CD4-positive, CD25-positive, alpha-beta regulatory T cell (primary cell): ENCODE measurements around the gene HLCS. TPM values are rescaled to one million over a fixed set of nuclear protein-coding genes. Genes with fewer than 3 reads are reported as not detected.
"Not testable (repeated sequence)": the region's sequence is repeated elsewhere in the genome, so short reads cannot be mapped to it uniquely, and the experiment has no call there.

Experiments used
- ATAC-seq, 2 donors: fragments of 150-1000 bp; cut with Tn5 transposase; one replicate each; pipeline ENCODE4 v1.10.0; 2021; ENCODE audit warnings: low read depth in 2 of 2, moderate number of reproducible peaks in 2 of 2, moderate library complexity in 1 of 2
- DNase-seq, 3 donors: peaks; one replicate each; pipeline versions ENCODE4 v3.0.0 to v3.0.0-alpha.2; 2012 to 2022; ENCODE audit warnings: mixed read lengths in 1 of 3
- H3K27ac ChIP-seq: one replicate; pipeline ENCODE4 v1.7.0; 2013; ENCODE audit warnings: mild to moderate bottlenecking, low read length; ENCODE audit not compliant: insufficient read depth, poor library complexity, severe bottlenecking
- H3K27me3 ChIP-seq: one replicate; pipeline ENCODE4 v1.7.0; 2013; ENCODE audit warnings: low read length; ENCODE audit not compliant: control insufficient read depth, insufficient read depth
- H3K36me3 ChIP-seq: one replicate; pipeline ENCODE4 v1.7.0; 2013; ENCODE audit warnings: mild to moderate bottlenecking, low read length, moderate library complexity; ENCODE audit not compliant: control insufficient read depth, insufficient read depth
- H3K4me1 ChIP-seq: 2 replicates; pipeline ENCODE4 v1.7.0; 2013; ENCODE audit warnings: mild to moderate bottlenecking, low read length; ENCODE audit not compliant: insufficient read depth, control insufficient read depth, poor library complexity, severe bottlenecking
- H3K4me3 ChIP-seq: one replicate; pipeline ENCODE4 v1.7.0; 2013; ENCODE audit warnings: low read depth, mild to moderate bottlenecking, low read length, moderate library complexity
- H3K9me3 ChIP-seq, 2 experiments: 1 replicate in 1 of 2; 2 replicates in 1 of 2; pipeline ENCODE4 v1.7.0; 2013; ENCODE audit warnings: low read length in 2 of 2, mild to moderate bottlenecking in 1 of 2, moderate library complexity in 1 of 2; ENCODE audit not compliant: control insufficient read depth in 2 of 2
- H3K27ac Mint-ChIP-seq, 3 donors: one replicate each; pipeline ENCODE4 v1.8.0; 2020 to 2022; ENCODE audit warnings: mild to moderate bottlenecking in 3 of 3, mixed read lengths in 3 of 3, moderate library complexity in 2 of 3
- H3K27me3 Mint-ChIP-seq: one replicate; pipeline ENCODE4 v1.8.0; 2022; ENCODE audit warnings: mild to moderate bottlenecking, mixed read lengths
- H3K36me3 Mint-ChIP-seq: one replicate; pipeline ENCODE4 v1.8.0; 2020; ENCODE audit warnings: mixed read lengths
- H3K4me1 Mint-ChIP-seq, 4 donors: one replicate each; pipeline ENCODE4 v1.8.0; 2020 to 2022; ENCODE audit warnings: mixed read lengths in 4 of 4, mild to moderate bottlenecking in 1 of 4
- H3K4me3 Mint-ChIP-seq, 4 donors: one replicate each; pipeline ENCODE4 v1.8.0; 2020 to 2022; ENCODE audit warnings: mild to moderate bottlenecking in 4 of 4, mixed read lengths in 4 of 4, moderate library complexity in 3 of 4
- H3K9me3 Mint-ChIP-seq, 7 donors: one replicate each; pipeline ENCODE4 v1.8.0; 2020 to 2022; ENCODE audit warnings: mixed read lengths in 7 of 7, mild to moderate bottlenecking in 3 of 7, moderate library complexity in 2 of 7
- polyA plus RNA-seq, 4 donors: library from polyadenylated mRNA; unstranded; fragments of 300-500 nt; fragmentation: Illumina TruSeq; gene quantifications; one replicate each; pipeline ENCODE4 v1.2.3, GENCODE V29; 2021
- total RNA-seq: library from RNA; stranded (reverse); gene quantifications from one replicate; pipeline ENCODE4 v1.2.3, GENCODE V29; 2022

HLCS gene
- total RNA-seq (13.6 TPM), polyA plus RNA-seq (10 to 100 TPM in 3 of 4 donors, 1 to 10 TPM in 1; 5.2 to 11.9 (median 10.6) TPM)

- peak within 1 kb of the TSS; percentile 69 for H3K27ac ChIP-seq
- no peaks in the 10 kb centered on the region for H3K27me3 ChIP-seq
- peaks cover 4% of the 10 kb centered on the region for H3K36me3 Mint-ChIP-seq
- peak; percentile 93 to 94 for ATAC-seq
- H3K4me1 ChIP-seq, result peaks cover 17% of the 10 kb centered on the region
- H3K27me3 Mint-ChIP-seq, result no peaks in the 10 kb centered on the region
- DNase-seq, result peak; percentile 69 to 82 (median 70)
- H3K9me3 ChIP-seq, result no peaks in the 10 kb centered on the region
- H3K9me3 Mint-ChIP-seq, result no peaks in the 10 kb centered on the region
- peak within 1 kb of the TSS; percentile 87 to 90 (median 89) for H3K4me3 Mint-ChIP-seq
- H3K4me1 Mint-ChIP-seq, result peaks cover 5 to 20% (median 9%) of the 10 kb centered on the region in 4 donors
- H3K27ac Mint-ChIP-seq, result peak within 1 kb of the TSS; percentile 85 to 96 (median 90)
- peak within 1 kb of the TSS; percentile 51 for H3K4me3 ChIP-seq
- H3K36me3 ChIP-seq, result no peaks in the 10 kb centered on the region
Observed at GRCh38 chr21:36966066-36966820, at the start of gene HLCS. TSS of gene HLCS (minus strand) at chr21:36966669. CDS start at chr21:36966638, 31 bp downstream.

GRCh38 chr21:37009740-37010341, 43.4 kb upstream of the HLCS start:
- DNase-seq (peak; percentile 45 to 80 (median 62)), ATAC-seq (peak; percentile 72 to 78)
- Mint-ChIP-seq H3K27ac (peak overlapping the region in 1 of 3 donors; percentile 57), H3K4me3 (peak overlapping the region in 3 of 4 donors; percentile 53 to 75 (median 57)), H3K36me3 (no peaks in the 10 kb centered on the region), H3K4me1 (peaks cover 2 to 18% (median 14%) of the 10 kb centered on the region in 4 donors), H3K9me3 (peaks cover 0 to 6% (median 0%) of the 10 kb centered on the region in 7 donors), H3K27me3 (peaks cover 69% of the 10 kb centered on the region)
- peaks cover 24% of the 10 kb centered on the region for H3K4me1 ChIP-seq
- no peaks in the 10 kb centered on the region for H3K36me3 ChIP-seq
- peaks cover 23% of the 10 kb centered on the region for H3K27me3 ChIP-seq
- peak overlapping the region; percentile 6 for H3K4me3 ChIP-seq
- no peaks in the 10 kb centered on the region for H3K9me3 ChIP-seq
- no peak overlapping the region for H3K27ac ChIP-seq

GRCh38 chr21:37008724-37009123, 42.3 kb upstream of the HLCS start:
- Histone ChIP-seq H3K27me3 (peaks cover 23% of the 10 kb centered on the region), H3K36me3 (no peaks in the 10 kb centered on the region), H3K9me3 (no peaks in the 10 kb centered on the region), H3K4me3 (no peak overlapping the region), H3K27ac (no peak overlapping the region), H3K4me1 (peaks cover 24% of the 10 kb centered on the region)
- H3K4me3 Mint-ChIP-seq, result no peak overlapping the region
- H3K27ac Mint-ChIP-seq, result no peak overlapping the region
- ATAC-seq, result no peak
- peaks cover 78% of the 10 kb centered on the region for H3K27me3 Mint-ChIP-seq
- H3K9me3 Mint-ChIP-seq, result peaks cover 0 to 4% (median 0%) of the 10 kb centered on the region in 7 donors
- DNase-seq, result no peak
- H3K4me1 Mint-ChIP-seq, result peaks cover 2 to 18% (median 14%) of the 10 kb centered on the region in 4 donors
- no peaks in the 10 kb centered on the region for H3K36me3 Mint-ChIP-seq

- Mint-ChIP-seq H3K4me3 (peak within 1 kb of the TSS in 3 of 4 donors; percentile 51 to 74 (median 52)), H3K4me1 (peaks cover 2 to 20% (median 14%) of the 10 kb centered on the region in 4 donors), H3K27ac (no peak within 1 kb of the TSS), H3K27me3 (peaks cover 62% of the 10 kb centered on the region), H3K9me3 (peaks cover 0 to 4% (median 0%) of the 10 kb centered on the region in 7 donors), H3K36me3 (no peaks in the 10 kb centered on the region)
- DNase-seq, result peak in 1 of 3 donors; percentile 35
- Histone ChIP-seq H3K27ac (no peak within 1 kb of the TSS), H3K4me3 (no peak within 1 kb of the TSS), H3K9me3 (no peaks in the 10 kb centered on the region), H3K27me3 (peaks cover 20% of the 10 kb centered on the region), H3K4me1 (peaks cover 24% of the 10 kb centered on the region), H3K36me3 (no peaks in the 10 kb centered on the region)
- peak in 1 of 2 donors; percentile 20 for ATAC-seq
Observed at GRCh38 chr21:37006486-37007291, 40.2 kb upstream of the HLCS start, which contains the start of gene RIPPLY3. TSS of gene RIPPLY3 (plus strand) at chr21:37006702. CDS start at chr21:37006773, 71 bp downstream.

- no peak overlapping the region for H3K27ac ChIP-seq
- H3K36me3 Mint-ChIP-seq, result no peaks in the 10 kb centered on the region
- peaks cover 24% of the 10 kb centered on the region for H3K4me1 ChIP-seq
- no peak overlapping the region for H3K27ac Mint-ChIP-seq
- H3K4me3 Mint-ChIP-seq, result peak overlapping the region in 2 of 4 donors; percentile 48 to 51
- ATAC-seq (no peak), DNase-seq (no peak)
- peaks cover 55% of the 10 kb centered on the region for H3K27me3 Mint-ChIP-seq
- no peaks in the 10 kb centered on the region for H3K9me3 ChIP-seq
- H3K27me3 ChIP-seq, result peaks cover 20% of the 10 kb centered on the region
- no peak overlapping the region for H3K4me3 ChIP-seq
- peaks cover 6 to 24% (median 14%) of the 10 kb centered on the region in 4 donors for H3K4me1 Mint-ChIP-seq
- no peaks in the 10 kb centered on the region for H3K36me3 ChIP-seq
- peaks cover 0 to 4% (median 0%) of the 10 kb centered on the region in 7 donors for H3K9me3 Mint-ChIP-seq
Observed at GRCh38 chr21:37005548-37006485, 39.3 kb upstream of the HLCS start.

- H3K27me3 Mint-ChIP-seq, result peaks cover 37% of the 10 kb centered on the region
Observed at GRCh38 chr21:37003917-37004316, 37.4 kb upstream of the HLCS start.

More at GRCh38 chr21:37003917-37004316, 37.4 kb upstream of the HLCS start:
- not testable (repeated sequence) for H3K27me3 ChIP-seq, H3K4me3 Mint-ChIP-seq, H3K9me3 Mint-ChIP-seq, H3K36me3 ChIP-seq, DNase-seq, ATAC-seq, H3K27ac Mint-ChIP-seq, H3K4me3 ChIP-seq, H3K9me3 ChIP-seq, H3K36me3 Mint-ChIP-seq, H3K27ac ChIP-seq
- H3K4me1 ChIP-seq, result peaks cover 14% of the 10 kb centered on the region
- peaks cover under 1 to 15% (median 6%) of the 10 kb centered on the region in 4 donors for H3K4me1 Mint-ChIP-seq
